NCI-H2227 treated with DMSO at 0.1 percent for 48 hours (cell line): ENCODE results near the gene CRADD.
"Not testable (repeated sequence)": the region's sequence is repeated elsewhere in the genome, so short reads cannot be mapped to it uniquely, and the experiment has no call there.

Experiments
- DNase-seq: peaks from one replicate; lab custom pipeline; 2025; lab: John Stamatoyannopoulos, UW

The CRADD gene

DNA sequence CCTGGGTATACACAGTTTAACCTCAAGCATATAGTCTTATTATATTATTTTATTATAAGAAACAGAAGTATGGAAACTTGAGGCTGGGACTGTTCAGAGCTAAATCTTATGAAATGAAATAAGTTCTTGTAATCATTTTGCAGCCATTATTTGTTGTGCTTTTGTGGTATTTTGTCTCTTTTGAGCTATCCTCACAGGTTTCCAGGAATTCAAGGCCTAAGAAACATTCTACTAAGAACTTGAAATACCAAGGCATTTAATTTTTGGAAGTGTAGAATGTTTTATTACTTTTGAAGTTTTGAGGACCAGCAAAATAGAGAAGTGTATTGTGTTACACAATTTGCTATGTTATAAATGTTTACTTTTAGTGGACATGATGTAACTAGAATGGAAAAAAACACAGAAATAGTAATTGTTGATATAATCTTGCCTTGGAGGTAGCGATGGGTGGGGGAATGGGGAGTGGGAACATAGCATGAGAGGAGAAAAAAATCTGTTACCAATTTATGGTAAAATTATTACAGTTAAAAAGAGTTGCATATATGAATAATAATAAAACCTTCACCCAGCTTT is 81.7 kb downstream of the CRADD start:
- DNase-seq: no peak

DNA sequence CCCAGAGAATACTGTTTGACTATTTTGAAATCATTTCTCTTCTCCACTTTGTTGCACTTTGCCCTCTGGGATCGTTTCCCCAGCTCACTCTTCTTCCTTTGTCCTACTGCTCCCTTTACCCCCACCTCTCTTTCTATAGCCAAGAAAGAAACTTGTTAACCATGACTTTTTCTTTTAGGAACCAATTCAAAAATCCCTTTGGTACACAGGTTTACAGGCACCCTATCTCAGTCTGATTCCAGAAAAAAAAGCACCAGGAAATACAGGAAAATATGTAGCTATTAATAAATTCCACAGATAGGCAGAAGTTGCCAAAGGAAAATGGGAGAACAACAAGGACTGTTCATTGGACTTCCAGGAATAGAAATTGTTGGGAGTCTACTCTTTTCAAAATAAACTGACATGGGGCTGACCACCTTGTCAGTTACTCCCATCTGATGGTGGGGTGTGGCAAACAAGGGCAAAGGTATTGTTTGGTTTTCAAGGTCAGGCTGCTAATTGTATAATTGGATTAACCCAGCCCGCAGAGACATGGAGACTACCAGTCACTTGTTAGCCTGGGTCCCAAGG is 82.4 kb downstream of the CRADD start:
- no peak for DNase-seq

DNA sequence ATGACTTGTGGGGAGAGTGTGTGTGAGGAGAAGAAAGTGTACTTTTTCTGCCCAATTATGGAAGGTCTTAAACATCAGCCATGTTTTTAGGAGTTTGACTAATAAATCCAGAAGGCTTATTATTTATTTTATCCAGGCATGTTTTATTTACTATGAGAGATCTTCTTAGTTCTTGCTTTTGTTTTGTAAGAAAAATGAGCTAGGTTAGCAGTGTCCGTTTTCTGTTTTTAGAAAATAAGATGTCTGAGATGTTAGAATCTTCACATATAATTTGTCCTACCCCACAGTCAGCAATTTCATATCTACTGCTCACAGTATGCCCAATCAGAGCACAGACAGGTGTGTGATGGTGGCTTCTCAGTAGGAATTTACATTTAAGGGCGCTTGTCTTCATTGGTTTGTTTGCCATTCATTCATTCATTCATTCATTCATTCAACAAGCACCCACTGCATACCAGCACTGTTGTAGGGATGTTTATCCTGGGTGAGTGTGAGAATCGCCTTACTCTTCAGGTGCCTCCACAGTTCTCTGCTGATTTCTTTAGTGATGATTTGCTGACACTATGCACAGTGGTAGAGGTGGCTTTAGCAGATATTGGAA is 83.2 kb downstream of the CRADD start:
- DNase-seq: no peak

DNA sequence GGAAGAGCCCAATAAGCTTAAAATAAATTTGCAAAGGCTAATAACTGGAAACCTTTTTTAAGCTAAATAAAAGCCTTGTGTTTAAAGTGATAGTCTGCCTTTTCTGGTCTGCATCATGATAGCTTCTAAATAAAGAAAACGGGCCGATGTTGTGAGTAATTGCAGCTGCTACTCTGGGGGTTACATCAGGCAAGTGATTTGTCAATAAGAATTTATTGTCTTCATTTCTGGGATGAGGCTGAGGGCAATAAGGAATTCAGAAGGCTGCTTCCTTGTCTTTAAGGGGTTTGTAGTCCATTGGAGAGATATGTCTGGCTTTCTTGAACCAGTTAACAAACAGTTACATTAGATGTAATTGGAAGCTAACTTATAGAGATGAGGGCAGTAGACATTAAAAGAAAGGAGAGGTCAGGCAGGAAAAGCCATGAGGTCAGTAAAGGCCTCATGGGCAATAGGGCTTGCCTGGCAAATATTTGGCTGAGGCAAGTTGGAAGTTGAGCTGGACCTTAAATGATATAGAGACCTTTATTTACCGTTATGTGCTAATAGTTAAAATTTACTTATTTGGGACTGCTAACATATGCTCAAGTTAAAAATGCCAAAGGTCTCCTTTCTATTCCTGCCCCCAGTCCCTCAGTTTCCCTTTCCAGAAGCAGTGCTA is 85.0 kb downstream of the CRADD start:
- DNase-seq: peak; percentile 70

DNA sequence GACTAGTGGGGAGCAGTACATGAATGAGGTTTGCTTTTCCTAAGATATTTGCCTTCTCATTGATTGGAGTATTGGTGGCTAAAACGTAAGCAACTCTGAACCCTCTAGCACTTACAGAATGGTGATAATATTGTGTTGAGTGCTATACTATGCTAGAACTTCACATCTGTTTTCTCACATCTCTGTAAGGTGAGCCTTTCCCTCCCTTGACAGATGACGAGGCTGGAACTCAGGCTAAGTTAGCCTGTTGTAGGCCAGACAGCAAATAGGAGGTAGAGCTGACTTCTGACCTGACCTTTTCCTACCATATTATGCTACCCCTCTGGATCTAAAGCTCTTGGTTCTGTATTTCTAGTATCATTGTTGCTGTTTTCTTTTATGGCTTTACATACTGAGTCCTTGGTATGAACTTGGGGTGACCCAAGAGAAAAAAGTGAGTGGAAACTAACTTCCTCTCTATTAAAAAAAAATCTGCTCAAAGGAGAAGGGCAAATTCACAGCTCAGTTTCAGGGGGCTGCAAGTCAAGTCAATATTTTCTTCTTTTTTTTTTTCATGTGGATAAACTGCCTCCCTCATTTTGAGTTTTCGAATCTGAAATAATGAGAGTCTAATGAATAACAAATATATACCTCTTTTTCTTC is 85.9 kb downstream of the CRADD start:
- no peak for DNase-seq

DNA sequence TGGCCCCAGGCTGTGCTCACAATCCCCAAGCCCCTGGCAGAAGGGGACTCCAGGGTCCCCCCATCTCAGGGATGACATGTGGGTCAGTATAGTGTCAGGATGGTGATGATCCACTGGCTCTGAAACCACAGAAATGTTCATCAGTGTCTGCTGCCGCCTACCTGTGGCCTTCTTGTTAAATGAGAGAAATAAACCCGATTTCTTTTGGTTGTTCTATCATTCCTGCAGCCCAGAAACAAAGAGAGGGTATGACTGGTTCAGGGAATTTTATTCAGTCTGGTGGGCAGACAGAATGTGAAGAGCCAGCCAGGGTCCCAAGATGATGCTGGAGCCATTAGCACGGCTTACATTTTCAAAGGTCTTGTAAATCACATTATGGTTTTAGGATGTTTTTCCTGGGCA is 86.6 kb downstream of the CRADD start:
- DNase-seq: peak; percentile 44

DNA sequence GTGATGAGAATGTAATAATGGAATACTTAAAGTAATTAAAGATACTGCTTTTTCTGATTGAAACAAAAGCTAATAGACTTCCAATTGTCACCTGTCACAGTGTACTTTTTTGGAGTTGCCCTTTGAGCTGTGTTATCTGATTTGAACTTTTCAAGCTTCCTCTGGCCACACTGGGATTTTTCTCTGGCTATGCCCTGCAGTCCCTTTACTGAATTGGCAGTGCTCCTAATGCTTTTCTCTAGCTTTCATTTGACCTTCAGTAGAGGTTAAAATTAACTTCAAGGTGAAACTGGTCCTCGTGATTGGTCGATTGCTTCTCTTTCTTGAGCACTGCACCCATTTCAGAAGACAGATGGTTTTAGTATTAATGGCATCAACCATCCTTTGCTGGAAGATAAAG is 89.2 kb downstream of the CRADD start:
- DNase-seq: no peak

DNA sequence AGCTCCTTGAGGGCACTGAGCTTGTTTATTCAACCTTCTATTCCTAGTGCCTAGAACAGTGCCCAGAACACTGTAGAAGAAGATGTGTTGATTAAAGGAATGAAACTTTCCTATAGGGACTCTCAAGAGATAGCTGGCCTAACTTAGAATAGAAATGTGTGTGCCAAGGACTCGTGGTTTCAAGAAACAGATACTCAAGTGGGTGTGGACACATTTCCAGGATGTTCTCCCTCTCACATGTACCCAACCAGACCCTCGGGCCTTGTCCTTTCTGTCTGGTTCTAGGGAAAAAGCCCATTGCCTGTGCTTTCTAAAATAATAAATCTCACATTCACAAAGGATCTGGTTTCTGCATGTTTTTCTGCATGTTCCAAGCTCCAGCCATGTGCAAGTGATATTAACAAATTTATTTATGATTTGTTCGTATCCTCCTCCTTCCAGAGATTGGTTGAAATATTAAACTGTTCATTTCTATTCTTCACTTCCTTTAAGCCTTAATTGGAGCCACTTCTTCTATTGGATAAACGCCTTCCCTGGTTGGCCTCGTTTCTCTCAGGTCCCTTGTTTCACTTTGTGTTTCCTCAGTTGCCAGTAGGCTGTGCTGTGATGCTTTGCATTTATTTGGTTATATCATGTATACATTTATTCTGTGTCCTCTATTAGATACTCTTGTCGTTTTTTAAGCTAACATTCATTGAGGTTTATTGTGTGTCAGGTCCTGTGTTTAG is 89.8 kb downstream of the CRADD start:
- peak; percentile 61 for DNase-seq

DNA sequence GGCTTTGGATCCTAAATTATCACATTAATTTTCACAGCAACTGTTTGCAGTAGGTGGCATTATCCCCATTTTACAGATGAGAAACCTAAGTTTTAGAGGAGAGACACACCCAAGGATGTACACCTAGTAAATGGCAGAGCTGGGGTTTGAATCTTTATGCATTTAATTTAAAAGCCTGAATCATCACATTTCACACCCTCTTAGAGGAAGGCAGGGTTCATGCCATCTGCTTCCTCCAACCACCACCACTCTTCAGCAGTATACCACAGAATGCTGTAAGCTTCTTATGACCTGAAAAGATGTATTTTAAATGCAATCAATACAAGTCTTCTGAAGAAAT is 90.3 kb downstream of the CRADD start:
- DNase-seq: no peak

DNA sequence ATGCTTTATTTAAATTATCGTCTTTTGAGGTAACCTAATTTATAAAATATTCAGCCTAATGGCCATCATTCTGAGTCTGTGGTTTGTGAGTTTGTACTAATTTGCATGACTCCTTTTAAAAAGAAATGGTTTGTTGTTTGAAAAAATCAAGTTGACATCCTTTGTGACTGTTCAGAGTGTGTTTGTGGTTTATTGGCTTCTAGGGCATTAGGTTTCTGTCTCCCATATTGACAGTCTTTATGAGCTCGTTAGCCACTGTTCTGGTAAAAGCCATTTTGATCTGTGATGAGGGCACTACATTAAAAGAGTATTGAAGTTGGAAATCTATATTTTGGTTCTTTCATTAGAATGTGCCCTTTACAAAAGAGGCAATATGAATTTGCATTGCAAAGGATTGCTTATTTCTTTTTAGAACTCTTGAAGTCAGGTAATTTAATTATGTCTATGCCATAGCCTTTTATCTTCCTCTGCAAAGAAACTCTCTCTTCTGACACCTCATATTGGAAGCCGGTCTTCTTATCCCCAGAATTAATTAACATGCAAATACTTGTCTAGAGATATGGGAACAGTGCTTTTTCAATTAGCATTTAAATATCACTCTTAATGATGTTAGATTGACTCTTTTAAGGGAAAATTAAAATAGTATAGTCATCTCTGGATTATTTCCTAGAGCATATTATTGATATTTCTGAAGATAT is 95.0 kb downstream of the CRADD start:
- no peak for DNase-seq

DNA sequence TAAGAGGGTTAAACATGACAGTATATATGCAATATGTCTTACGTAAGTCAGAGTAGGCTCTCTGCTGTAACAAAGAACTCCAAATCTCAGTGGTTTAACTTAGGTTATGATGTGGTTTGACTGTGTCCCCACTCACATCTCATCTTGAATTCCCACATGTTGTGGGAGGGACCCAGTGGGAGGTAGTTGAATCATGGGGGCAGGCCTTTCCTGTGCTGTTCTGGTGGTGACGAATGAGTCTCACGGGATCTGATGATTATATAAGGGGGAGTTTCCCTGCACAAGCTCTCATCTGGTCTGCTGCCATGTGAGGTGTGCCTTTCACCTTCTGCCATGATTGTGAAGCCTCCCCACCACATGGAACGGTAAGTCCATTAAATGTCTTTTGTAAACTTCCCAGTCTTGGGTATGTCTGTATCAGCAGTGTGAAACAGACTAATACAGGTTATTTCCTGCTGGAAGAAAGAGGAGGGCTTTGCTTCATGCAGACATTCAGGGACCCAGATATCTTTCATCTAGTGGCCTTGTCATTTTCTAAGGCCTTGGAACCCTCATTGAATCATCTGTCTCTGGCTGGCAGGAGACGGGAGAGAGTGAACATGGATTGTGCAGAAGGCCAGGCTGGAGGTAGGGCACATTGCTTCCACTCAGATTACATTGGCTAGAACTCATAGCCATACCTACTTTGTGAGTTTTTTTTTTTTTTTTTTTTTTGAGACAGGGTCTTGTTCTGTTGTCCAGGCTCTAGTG is 96.1 kb downstream of the CRADD start:
- DNase-seq: peak; percentile 38

DNA sequence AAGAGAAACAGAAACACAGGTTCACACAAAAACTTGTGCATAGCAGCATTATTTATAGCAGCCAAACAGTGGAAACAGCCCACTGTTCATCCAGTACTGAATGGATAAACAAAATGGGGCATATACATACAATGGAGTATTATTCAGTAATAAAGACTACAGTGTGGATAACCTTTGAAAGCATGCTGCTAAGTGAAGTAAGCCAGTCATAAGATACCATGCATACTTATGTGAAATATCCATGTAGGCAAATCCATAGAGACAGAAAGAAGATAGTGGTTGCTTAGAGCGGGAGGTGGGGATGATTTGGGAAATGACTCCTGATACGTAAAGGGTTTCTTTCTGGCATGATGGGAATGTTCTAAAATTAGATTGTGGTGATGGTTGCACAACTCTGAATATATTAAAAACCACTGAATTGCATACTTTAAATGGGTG is 99.4 kb downstream of the CRADD start:
- no peak for DNase-seq

DNA sequence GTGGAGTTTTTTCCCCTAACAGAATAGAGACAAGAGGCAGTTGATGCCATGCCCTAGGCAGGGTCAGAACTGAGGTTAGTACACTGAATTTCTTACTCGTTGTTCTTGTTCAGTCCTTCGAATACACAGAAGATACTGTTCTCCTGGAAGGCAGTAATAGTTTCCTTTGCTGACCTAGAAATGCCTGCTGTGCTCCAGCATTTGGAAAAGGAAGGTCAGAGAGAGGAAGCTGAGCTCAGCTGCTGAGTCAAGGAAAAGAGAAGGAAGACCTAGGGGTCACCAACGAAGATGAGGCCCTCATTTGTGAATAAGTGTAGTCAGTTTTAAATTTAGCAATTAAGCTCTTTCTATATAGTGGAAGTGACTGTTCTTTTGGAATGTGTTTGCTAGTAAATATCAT is 100.1 kb downstream of the CRADD start:
- DNase-seq: no peak

DNA sequence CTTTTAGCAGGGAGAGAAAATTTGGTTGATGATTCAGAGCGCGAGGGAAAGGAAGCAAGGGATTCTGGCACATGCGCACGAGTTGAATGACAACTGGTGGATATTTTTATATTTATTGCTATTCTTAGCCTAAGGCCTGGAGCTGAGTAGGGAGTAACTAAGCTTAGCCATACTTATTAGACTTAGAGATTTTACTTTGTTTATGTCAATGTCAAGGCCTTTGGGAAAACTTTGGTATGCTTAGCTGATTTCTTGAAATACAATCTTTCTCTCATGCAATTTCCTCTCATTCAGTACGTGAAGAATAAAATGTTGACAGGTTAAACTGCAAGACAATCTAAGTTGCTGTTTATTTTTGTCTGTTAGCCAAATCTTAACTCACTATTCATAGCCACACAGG is 101.1 kb downstream of the CRADD start:
- DNase-seq: no peak

DNA sequence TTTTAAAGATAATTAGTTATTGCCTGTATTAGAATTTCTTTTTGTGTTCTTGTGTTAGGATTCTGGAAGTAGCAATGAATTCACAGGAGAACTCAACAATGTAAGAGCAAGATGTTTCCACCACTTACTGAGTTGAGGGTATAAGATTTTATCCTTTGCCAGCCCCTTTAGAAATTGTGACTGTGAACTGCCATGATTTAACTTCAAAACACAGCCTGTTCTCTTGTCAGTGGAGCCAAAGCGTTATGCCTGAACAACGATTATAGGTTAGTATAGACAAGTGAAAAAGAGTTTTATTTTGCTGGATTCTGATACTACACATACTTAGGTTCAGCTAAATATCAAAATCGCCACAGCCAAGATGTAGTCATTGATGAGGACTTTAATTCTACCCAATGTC is 101.6 kb downstream of the CRADD start:
- DNase-seq: no peak

DNA sequence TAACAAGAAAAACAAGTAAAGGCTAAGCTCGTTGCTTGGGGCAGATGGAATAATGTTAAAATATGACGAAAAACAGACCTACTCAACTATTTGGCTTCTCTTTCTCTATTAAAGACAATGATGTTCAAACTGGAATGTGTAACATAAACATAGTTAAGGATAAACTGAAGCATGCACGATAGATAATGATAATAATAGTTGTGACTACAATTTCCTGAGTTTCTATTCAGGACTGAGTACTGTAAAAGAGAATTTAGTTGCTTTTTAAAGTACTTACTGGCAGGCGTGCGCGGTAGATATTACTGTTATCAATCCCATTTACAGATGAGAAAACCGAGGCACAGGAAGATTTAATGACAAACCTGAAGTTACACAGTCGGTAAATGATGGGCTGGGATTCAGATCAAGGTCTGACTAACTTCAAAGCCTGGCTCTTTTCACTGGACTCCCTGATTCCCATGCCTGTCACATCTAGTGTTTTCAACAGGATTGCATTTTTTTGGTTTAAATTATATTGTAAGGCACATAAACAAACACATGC is 103.0 kb downstream of the CRADD start:
- no peak for DNase-seq

DNA sequence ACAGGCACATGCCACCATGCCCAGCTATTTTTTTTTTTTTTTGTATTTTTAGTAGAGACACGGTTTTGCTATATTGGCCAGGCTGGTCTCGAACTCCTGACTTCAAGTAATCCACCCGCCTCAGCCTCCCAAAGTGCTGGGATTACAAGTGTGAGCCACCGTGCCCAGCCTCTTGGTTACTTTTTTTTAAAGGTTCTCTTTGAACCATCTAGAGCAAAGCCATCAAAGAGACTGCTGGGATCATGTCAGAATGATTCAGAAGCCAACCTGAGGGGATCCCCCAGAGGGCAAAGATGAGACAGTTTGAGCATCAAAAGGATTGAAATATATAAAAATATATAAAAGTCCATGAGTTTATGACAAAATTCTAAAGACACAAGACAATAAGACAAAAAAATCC is 103.7 kb downstream of the CRADD start:
- not testable (repeated sequence) for DNase-seq

DNA sequence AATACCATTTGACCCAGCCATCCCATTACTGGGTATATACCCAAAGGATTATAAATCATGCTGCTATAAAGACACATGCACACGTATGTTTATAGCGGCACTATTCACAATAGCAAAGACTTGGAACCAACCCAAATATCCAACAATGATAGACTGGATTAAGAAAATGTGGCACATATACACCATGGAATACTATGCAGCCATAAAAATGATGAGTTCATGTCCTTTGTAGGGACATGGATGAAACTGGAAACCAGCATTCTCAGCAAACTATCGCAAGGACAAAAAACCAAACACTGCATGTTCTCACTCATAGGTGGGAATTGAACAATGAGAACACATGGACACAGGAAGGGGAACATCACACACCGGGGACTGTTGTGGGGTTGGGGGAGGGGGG is 104.8 kb downstream of the CRADD start:
- not testable (repeated sequence) for DNase-seq

DNA sequence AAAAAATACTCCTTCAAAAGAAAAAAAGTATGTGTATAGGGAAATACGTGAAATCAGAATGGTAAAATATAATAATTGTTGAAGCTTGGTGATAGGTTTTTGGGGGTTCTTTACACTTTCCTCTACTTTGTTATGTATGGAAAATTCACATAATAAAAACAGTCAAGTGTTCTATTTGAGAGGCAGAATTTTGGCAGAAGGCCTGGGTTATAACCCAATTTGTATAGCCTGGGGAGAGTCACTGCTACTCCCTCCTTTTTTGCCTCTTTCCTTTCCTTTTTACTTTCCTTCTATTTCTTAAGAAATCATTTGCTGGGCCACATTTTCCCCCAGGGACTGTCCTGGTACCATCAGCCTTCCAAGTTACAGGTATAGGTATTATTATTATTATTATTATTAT is 105.7 kb downstream of the CRADD start:
- no peak for DNase-seq

DNA sequence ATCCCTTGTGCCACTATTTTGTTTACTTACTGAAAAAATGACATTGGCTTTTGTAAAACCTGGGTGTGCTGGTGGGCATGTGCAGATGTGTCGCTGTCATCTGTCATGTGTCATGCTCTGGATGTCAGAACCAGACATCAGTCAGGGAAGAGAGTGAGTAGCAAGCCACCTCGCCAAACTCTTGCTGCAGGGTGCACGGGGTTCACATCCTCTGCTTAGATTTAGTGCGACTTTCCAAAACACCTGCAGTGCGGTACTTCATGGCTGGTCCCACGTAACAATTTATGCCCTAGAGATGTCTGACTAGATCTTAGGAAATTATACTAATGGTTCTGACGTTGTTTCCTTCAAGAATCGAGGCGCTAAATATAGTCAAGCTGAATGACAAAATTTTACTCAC is 106.7 kb downstream of the CRADD start:
- DNase-seq: no peak
